GM12878 (cell line): ENCODE results near the gene DIAPH2. TPM values are rescaled to one million over a fixed set of nuclear protein-coding genes. Genes with fewer than 3 reads are reported as not detected.

Source experiments
- ATAC-seq: fragments of 200-7000 bp; cut with Tn5 transposase; 3 replicates; pipeline ENCODE4 v1.9.1; 2020; ENCODE audit warnings: mild to moderate bottlenecking, moderate library complexity
- BruUV-seq: library from RNA; stranded (reverse); fragments of 400-500 nt; replicated peaks from 2 replicates; lab custom pipeline; 2021; lab: Mats Ljungman, UMichigan
- CTCF ChIA-PET: fragments of 300-600 bp; sonication (Branson Sonifier 250); formaldehyde crosslinking; extraction: SDS; loops from one replicate; lab custom pipeline; 2021; ENCODE audit warnings: inconsistent platforms; lab: Yijun Ruan, JAX
- POLR2A ChIA-PET: fragments of 350-600 bp; formaldehyde crosslinking; extraction: SDS; loops from one replicate; lab custom pipeline; 2021; ENCODE audit warnings: inconsistent platforms; lab: Charles Lee
- RAD21 ChIA-PET: fragments of 300-600 bp; sonication (Branson Sonifier 250); formaldehyde crosslinking; loops from one replicate; lab custom pipeline; 2023; ENCODE audit warnings: antibody characterized with exemption; ENCODE audit not compliant: unreplicated experiment; lab: Charles Lee
- SMC1A ChIA-PET: fragments of 300-600 bp; sonication (Branson Sonifier 250); formaldehyde crosslinking; loops from one replicate; lab custom pipeline; 2023; ENCODE audit not compliant: unreplicated experiment, uncharacterized antibody; lab: Charles Lee
- DNase-seq: peaks from one replicate; pipeline ENCODE4 v3.0.0-alpha.2; 2011; ENCODE audit warnings: low read depth, low spot score
- FAIRE-seq: peaks from 3 replicates; lab custom pipeline; 2011; peaks lifted over from hg19 to GRCh38; lab: Jason Lieb, UNC
- H2AFZ ChIP-seq: 2 replicates; pipeline ENCODE4 v1.6.0; 2011; ENCODE audit warnings: low read depth, low read length, control low read depth; ENCODE audit not compliant: control insufficient read depth
- H3K27ac ChIP-seq: 2 replicates; pipeline ENCODE4 v1.5.1; 2011; ENCODE audit warnings: control low read depth; ENCODE audit not compliant: control insufficient read depth, insufficient read depth
- H3K27me3 ChIP-seq, 2 experiments: replicated peaks in 1 of 2; 2 replicates each; pipeline versions ENCODE4 v1.6.0 to v1.6.1; 2011; ENCODE audit warnings: low read length in 1 of 2; ENCODE audit not compliant: control insufficient read depth in 2 of 2, insufficient read depth in 2 of 2
- H3K36me3 ChIP-seq, 2 experiments: 2 replicates each; pipeline ENCODE4 v1.5.1; 2011; ENCODE audit warnings: low read length in 1 of 2; ENCODE audit not compliant: control insufficient read depth in 2 of 2, insufficient read depth in 2 of 2
- H3K4me1 ChIP-seq: 2 replicates; pipeline ENCODE4 v1.6.1; 2011; ENCODE audit warnings: mild to moderate bottlenecking, low read length, moderate library complexity, mixed read lengths; ENCODE audit not compliant: control insufficient read depth, insufficient read depth
- H3K4me2 ChIP-seq: 2 replicates; pipeline ENCODE4 v1.6.0; 2011; ENCODE audit warnings: control low read depth; ENCODE audit not compliant: control insufficient read depth, insufficient read depth
- H3K4me3 ChIP-seq: fragments of 200-600 bp; sonication (generic); 2 replicates; pipeline ENCODE4 v1.5.1; 2016
- H3K79me2 ChIP-seq: 2 replicates; pipeline ENCODE4 v1.6.0; 2011; ENCODE audit warnings: low read length; ENCODE audit not compliant: control insufficient read depth, insufficient read depth
- H3K9ac ChIP-seq: 2 replicates; pipeline ENCODE4 v1.8.0; 2011; ENCODE audit warnings: low read length, control low read depth, mixed read lengths; ENCODE audit not compliant: control insufficient read depth, insufficient read depth
- H3K9me3 ChIP-seq: replicated peaks from 3 replicates; pipeline ENCODE4 v1.5.1; 2011; ENCODE audit warnings: mild to moderate bottlenecking, low read length; ENCODE audit not compliant: control insufficient read depth, insufficient read depth
- H4K20me1 ChIP-seq: 2 replicates; pipeline ENCODE4 v1.6.0; 2011; ENCODE audit not compliant: control insufficient read depth, insufficient read depth
- BACH1 ChIP-seq: fragments of 450-650 bp; IDR thresholded peaks from 2 replicates; pipeline ENCODE4 v1.6.1; 2017; ENCODE audit warnings: mild to moderate bottlenecking, borderline replicate concordance
- BMI1 ChIP-seq: fragments of 450-650 bp; IDR thresholded peaks from 2 replicates; pipeline ENCODE4 v1.6.1; 2016; ENCODE audit warnings: mild to moderate bottlenecking, moderate library complexity, borderline replicate concordance
- CBX5 ChIP-seq: sonication (generic); IDR thresholded peaks from 2 replicates; pipeline ENCODE4 v1.6.1; 2016; ENCODE audit warnings: low read depth, moderate library complexity, mild to moderate bottlenecking, inconsistent platforms
- HCFC1 ChIP-seq: fragments of 150-350 bp; IDR thresholded peaks from 2 replicates; pipeline ENCODE4 v1.6.1; 2014; ENCODE audit warnings: low read length
- MYB ChIP-seq: fragments of 150-350 bp; IDR thresholded peaks from 2 replicates; pipeline ENCODE4 v1.6.1; 2014; ENCODE audit warnings: mild to moderate bottlenecking, low read depth, low read length, borderline replicate concordance
- NFYB ChIP-seq: IDR thresholded peaks from 2 replicates; pipeline ENCODE4 v1.6.1; 2011; ENCODE audit warnings: low read depth, mild to moderate bottlenecking, low read length, improper control_type of control experiment, moderate library complexity; ENCODE audit not compliant: insufficient read depth
- PAX8 ChIP-seq: fragments of 450-650 bp; IDR thresholded peaks from 2 replicates; pipeline ENCODE4 v1.6.1; 2017; ENCODE audit warnings: mild to moderate bottlenecking, moderate library complexity
- RFX5 ChIP-seq: IDR thresholded peaks from 2 replicates; pipeline ENCODE4 v1.6.1; 2011; ENCODE audit warnings: low read depth, low read length, improper control_type of control experiment
- STAT1 ChIP-seq: fragments of 450-650 bp; conservative IDR thresholded peaks from 2 replicates; pipeline ENCODE4 v1.6.1; 2014; ENCODE audit warnings: antibody characterized with exemption, mild to moderate bottlenecking
- WRNIP1 ChIP-seq: IDR thresholded peaks from 2 replicates; pipeline ENCODE4 v1.6.1; 2011; ENCODE audit warnings: low read depth, low read length, improper control_type of control experiment, borderline replicate concordance
- ZBED1 ChIP-seq: IDR thresholded peaks from 2 replicates; pipeline ENCODE4 v1.6.1; 2016; ENCODE audit warnings: borderline replicate concordance
- ZBTB11 ChIP-seq: fragments of 450-650 bp; formaldehyde crosslinking; IDR thresholded peaks from 2 replicates; pipeline ENCODE4 v1.5.0; 2022; ENCODE audit warnings: mild to moderate bottlenecking, missing genetic modification characterization
- ZBTB40 ChIP-seq: fragments of 450-650 bp; IDR thresholded peaks from 2 replicates; pipeline ENCODE4 v1.6.1; 2016; ENCODE audit warnings: mild to moderate bottlenecking, moderate library complexity, borderline replicate concordance
- ZNF274 ChIP-seq: IDR thresholded peaks from one replicate; pipeline ENCODE4 v1.8.0; 2011; ENCODE audit not compliant: insufficient read length, insufficient read depth
- WGBS: methylation state at CpG from one replicate; pipeline ENCODE4 v1.1.6; 2016; ENCODE audit warnings: low lambda C conversion rate; ENCODE audit not compliant: insufficient replicate concordance, insufficient coverage; ENCODE audit errors: missing lambda C conversion rate; 5-methylcytosine and 5-hydroxymethylcytosine counted together
- in situ Hi-C: fragments of 300-500 bp; cut with MboI; formaldehyde crosslinking; loops from 9 replicates; pipeline ENCODE4 v1.14.3; 2018; ENCODE audit warnings: mixed read lengths
- intact Hi-C: fragments of 100-400 bp; cut with micrococcal nuclease; formaldehyde crosslinking; loops from one replicate; pipeline ENCODE4 v1.14.2; 2022; ENCODE audit not compliant: unreplicated experiment
- polyA plus RNA-seq, 11 experiments: library from polyadenylated mRNA; depleted of rRNA in 4 of 11; unstranded in 6 of 11; stranded (reverse) in 5 of 11; fragments of >200 nt; fragmentation: Nextera tagmentation in 4 of 11; fragmentation: Illumina TruSeq in 1 of 11; extraction: Ambion mirVana in 4 of 11; extraction: Trizol in 1 of 11; gene quantifications; 1 replicate in 1 of 11; 2 replicates in 10 of 11; pipeline versions ENCODE4 v1.2.1 to v1.2.3, GENCODE V29; 2011 to 2016; ENCODE audit warnings: inconsistent platforms in 2 of 11, missing spikeins in 2 of 11, low read depth in 1 of 11
- total RNA-seq, 4 experiments: library from RNA; depleted of rRNA in 3 of 4; stranded (reverse); fragments of >200 nt in 3 of 4; fragmentation: Illumina TruSeq in 1 of 4; extraction: Trizol in 1 of 4; gene quantifications; 2 replicates each; pipeline versions ENCODE4 v1.2.1 to v1.2.3, GENCODE V29; 2013 to 2021

The DIAPH2 gene
- total and polyA plus RNA-seq, 10 of the 15 experiments (the other 5 are each of a cell fraction or from before 2014, with no cell fraction given), result 2.2 to 16.6 (median 8.8) TPM

- Histone ChIP-seq H3K27me3 (no peaks in the 10 kb centered on the region), H4K20me1 (no peaks in the 10 kb centered on the region), H3K4me2 (no peak overlapping the region), H3K27ac (no peak overlapping the region), H3K4me1 (no peaks in the 10 kb centered on the region), H3K36me3 (no peaks in the 10 kb centered on the region), H3K79me2 (no peaks in the 10 kb centered on the region), H3K9ac (no peak overlapping the region), H3K9me3 (no peaks in the 10 kb centered on the region), H3K4me3 (no peak overlapping the region), H2AFZ (no peak overlapping the region)
- ChIA-PET RAD21 (no interaction called here), SMC1A (no interaction called here), POLR2A (no interaction called here), CTCF (no interaction called here)
- BruUV-seq, result no TSS peak
- intact Hi-C loops (no loop called here), in situ Hi-C loops (no loop called here)
- FAIRE-seq (no peak), ATAC-seq (no peak), DNase-seq (no peak)
- WGBS, result 49% methylated on average over 6 of the region's 6 CpGs
- no peak for TF ChIP-seq BACH1
- TF ChIP-seq ZBED1, result no peak
- no peak for TF ChIP-seq BMI1
- TF ChIP-seq PAX8, result no peak
- no peak for TF ChIP-seq ZBTB11
- TF ChIP-seq RFX5, result no peak
- no peak for TF ChIP-seq CBX5
- no peak for TF ChIP-seq MYB
- TF ChIP-seq ZBTB40, result no peak
- no peak for TF ChIP-seq ZNF274
- no peak for TF ChIP-seq HCFC1
- no peak for TF ChIP-seq NFYB
- no peak for TF ChIP-seq WRNIP1
- TF ChIP-seq STAT1, result no peak
- TF ChIP-seq, all 136 proteins: peak for 0
Measured at GRCh38 chrX:97628807-97629596, 944.4 kb downstream of the DIAPH2 start.
